GM23338 (cell line): ENCODE data around the gene MYO1D. TPM values are rescaled to one million over a fixed set of nuclear protein-coding genes. Genes with fewer than 3 reads are reported as not detected.

Experiments
- ATAC-seq: fragments of 200-7000 bp; cut with Tn5 transposase; 3 replicates; pipeline ENCODE4 v1.9.1; 2020
- DNase-seq: peaks from one replicate; pipeline ENCODE4 v3.0.0-alpha.2; 2015; ENCODE audit warnings: low spot score
- H2AFZ ChIP-seq: fragments of 200-600 bp; sonication (generic); 2 replicates; pipeline ENCODE4 v1.8.0; 2016; ENCODE audit warnings: antibody characterized with exemption, mild to moderate bottlenecking, moderate library complexity
- H3F3A ChIP-seq: fragments of 200-600 bp; sonication (generic); replicated peaks from 2 replicates; pipeline ENCODE4 v1.8.0; 2017; ENCODE audit warnings: antibody characterized with exemption, mixed run types, low read depth
- H3K27ac ChIP-seq: fragments of 200-600 bp; sonication (generic); 2 replicates; pipeline ENCODE4 v1.6.1; 2016; ENCODE audit warnings: low read depth
- H3K27me3 ChIP-seq: fragments of 200-600 bp; sonication (generic); 2 replicates; pipeline ENCODE4 v1.8.0; 2016; ENCODE audit warnings: mild to moderate bottlenecking, mixed run types, moderate library complexity; ENCODE audit not compliant: insufficient read depth
- H3K36me3 ChIP-seq: fragments of 200-600 bp; sonication (generic); 2 replicates; pipeline ENCODE4 v1.8.0; 2016; ENCODE audit warnings: mild to moderate bottlenecking; ENCODE audit not compliant: insufficient read depth
- H3K4me1 ChIP-seq: fragments of 200-600 bp; sonication (generic); 2 replicates; pipeline ENCODE4 v1.8.0; 2016; ENCODE audit warnings: mild to moderate bottlenecking, moderate library complexity; ENCODE audit not compliant: insufficient read depth
- H3K4me2 ChIP-seq: fragments of 200-600 bp; sonication (generic); 2 replicates; pipeline ENCODE4 v1.7.1; 2017; ENCODE audit warnings: mixed run types
- H3K4me3 ChIP-seq: fragments of 200-600 bp; sonication (generic); 2 replicates; pipeline ENCODE4 v1.6.1; 2016; ENCODE audit warnings: mixed run types
- H3K79me2 ChIP-seq: fragments of 200-600 bp; sonication (generic); replicated peaks from 2 replicates; pipeline ENCODE4 v1.8.0; 2017; ENCODE audit warnings: mild to moderate bottlenecking; ENCODE audit not compliant: insufficient read depth
- H3K9me2 ChIP-seq: fragments of 200-600 bp; sonication (generic); 2 replicates; pipeline ENCODE4 v1.8.0; 2017; ENCODE audit not compliant: insufficient read depth
- H4K20me1 ChIP-seq: fragments of 200-600 bp; sonication (generic); replicated peaks from 2 replicates; pipeline ENCODE4 v1.8.0; 2017; ENCODE audit warnings: mild to moderate bottlenecking; ENCODE audit not compliant: insufficient read depth
- H3K27ac Mint-ChIP-seq: 2 replicates; pipeline ENCODE4 v1.8.0; 2020; ENCODE audit warnings: inconsistent platforms, mild to moderate bottlenecking, moderate library complexity, mixed read lengths
- H3K27me3 Mint-ChIP-seq: 3 replicates; pipeline ENCODE4 v1.8.0; 2022; ENCODE audit warnings: low read depth, mild to moderate bottlenecking, moderate library complexity, mixed read lengths, inconsistent platforms; ENCODE audit not compliant: insufficient read depth, poor library complexity
- H3K36me3 Mint-ChIP-seq: 3 replicates; pipeline ENCODE4 v1.8.0; 2021; ENCODE audit warnings: low read depth, mild to moderate bottlenecking, inconsistent platforms, moderate library complexity, mixed read lengths
- H3K4me1 Mint-ChIP-seq: 3 replicates; pipeline ENCODE4 v1.8.0; 2020; ENCODE audit warnings: mild to moderate bottlenecking, inconsistent platforms, mixed read lengths
- H3K4me3 Mint-ChIP-seq: 3 replicates; pipeline ENCODE4 v1.8.0; 2021; ENCODE audit warnings: moderate library complexity, mild to moderate bottlenecking, inconsistent platforms, mixed read lengths
- H3K9me3 Mint-ChIP-seq: 3 replicates; pipeline ENCODE4 v1.8.0; 2020; ENCODE audit warnings: moderate library complexity, mild to moderate bottlenecking, inconsistent platforms, mixed read lengths
- CREB1 ChIP-seq: fragments of 250-450 bp; sonication (Bioruptor Pico); IDR thresholded peaks from 2 replicates; pipeline ENCODE4 v1.5.0; 2020; ENCODE audit warnings: low read depth, mild to moderate bottlenecking, moderate library complexity
- CTCF ChIP-seq, 2 experiments: fragments of 200-600 bp in 1 of 2; sonication (generic) in 1 of 2; conservative IDR thresholded peaks; 2 replicates each; pipeline versions ENCODE4 v1.5.1 to v1.6.1; 2016 to 2017; ENCODE audit warnings: antibody characterized with exemption in 2 of 2, low read depth in 2 of 2, mild to moderate bottlenecking in 2 of 2, moderate library complexity in 1 of 2
- EZH2 ChIP-seq: fragments of 200-600 bp; sonication (generic); IDR thresholded peaks from one replicate; pipeline ENCODE4 v1.8.0; 2017; ENCODE audit warnings: antibody characterized with exemption, mild to moderate bottlenecking, low read depth; ENCODE audit not compliant: unreplicated experiment
- EZH2phosphoT487 ChIP-seq: fragments of 200-600 bp; sonication (generic); IDR thresholded peaks from one replicate; pipeline ENCODE4 v1.8.1; 2018; ENCODE audit warnings: antibody characterized with exemption; ENCODE audit not compliant: unreplicated experiment
- NANOG ChIP-seq: IDR thresholded peaks from 2 replicates; pipeline ENCODE4 v1.6.1; 2016; ENCODE audit warnings: antibody characterized with exemption, borderline replicate concordance
- STAT1 ChIP-seq: IDR thresholded peaks from one replicate; pipeline ENCODE4 v1.6.1; 2016; ENCODE audit warnings: antibody characterized with exemption; ENCODE audit not compliant: unreplicated experiment
- ZNF114 ChIP-seq: fragments of 250-450 bp; sonication (Bioruptor Pico); IDR thresholded peaks from 2 replicates; pipeline ENCODE4 v1.5.0; 2020; ENCODE audit warnings: mild to moderate bottlenecking, moderate library complexity
- ZNF462 ChIP-seq: fragments of 250-450 bp; sonication (Bioruptor Pico); IDR thresholded peaks from 2 replicates; pipeline ENCODE4 v1.5.0; 2020; ENCODE audit warnings: mild to moderate bottlenecking, moderate library complexity
- polyA plus RNA-seq: library from polyadenylated mRNA; unstranded; fragments of >200 nt; fragmentation: Nextera tagmentation; extraction: Ambion mirVana; gene quantifications from 2 replicates; pipeline ENCODE4 v1.2.1, GENCODE V29; 2016
- total RNA-seq: library from RNA; depleted of rRNA; stranded (reverse); fragments of >200 nt; shearing (Covaris generic); gene quantifications from 2 replicates; pipeline ENCODE4 v1.2.3, GENCODE V29; 2014

MYO1D gene
- total and polyA plus RNA-seq, 2 experiments from 2014 or later, result 8.6 to 28.6 TPM

- TF ChIP-seq CTCF (conservative IDR thresholded peaks at IDR 0.05; ENCODE audit: low read depth in 2 of 2) (no peak), STAT1 (no peak), EZH2 (no peak), NANOG (no peak), ZNF462 (CRISPR knock-in tag) (no peak), CREB1 (CRISPR knock-in tag) (no peak)
Observed at GRCh38 chr17:32732296-32732642, 144.7 kb downstream of the MYO1D start (continued).

GRCh38 chr17:32731556-32732295 lies 145.2 kb downstream of the MYO1D start:
- Mint-ChIP-seq H3K4me1 (no peaks in the 10 kb centered on the region), H3K9me3 (peaks cover 18% of the 10 kb centered on the region), H3K4me3 (no peak overlapping the region), H3K27ac (no peak overlapping the region), H3K27me3 (peaks cover 2% of the 10 kb centered on the region), H3K36me3 (peaks cover 39% of the 10 kb centered on the region)
- H3K4me3 ChIP-seq, result no peak overlapping the region
- H4K20me1 ChIP-seq, result no peaks in the 10 kb centered on the region
- no peaks in the 10 kb centered on the region for H3K27me3 ChIP-seq
- ATAC-seq (no peak), DNase-seq (peak; percentile 3)
- 0 out of 2 replicates have a peak, but pooled peaks cover 6% of the 10 kb centered on the region for H3K36me3 ChIP-seq
- no peaks in the 10 kb centered on the region for H3K79me2 ChIP-seq
- H3K9me2 ChIP-seq, result no peaks in the 10 kb centered on the region
- no peak overlapping the region for H2AFZ ChIP-seq
- no peaks in the 10 kb centered on the region for H3K4me1 ChIP-seq
- H3K27ac ChIP-seq, result no peak overlapping the region
- H3K4me2 ChIP-seq, result no peak overlapping the region
- H3F3A ChIP-seq, result no peaks in the 10 kb centered on the region
- TF ChIP-seq CTCF (conservative IDR thresholded peaks at IDR 0.05; ENCODE audit: low read depth in 2 of 2), result no peak
- no peak for TF ChIP-seq EZH2phosphoT487
- no peak for TF ChIP-seq ZNF114
